RWPE1 (cell line): Measurements from ENCODE around the gene C1orf174.

Source experiments
- CTCF ChIA-PET: fragments of 350-600 bp; sonication (Branson Sonifier 250); formaldehyde crosslinking; extraction: SDS; loops from one replicate; lab custom pipeline; 2021; lab: Yijun Ruan, JAX
- POLR2A ChIA-PET: fragments of 400-600 bp; formaldehyde crosslinking; extraction: SDS; loops from one replicate; lab custom pipeline; 2020; ENCODE audit warnings: antibody characterized with exemption; ENCODE audit not compliant: low non-redundant PET; lab: Yijun Ruan, JAX
- DNase-seq: peaks from one replicate; pipeline ENCODE4 v3.0.0; 2012; ENCODE audit warnings: low spot score
- H3K27ac ChIP-seq: fragments of 450-650 bp; 2 replicates; pipeline ENCODE4 v1.5.1; 2017
- CTCF ChIP-seq: fragments of 450-650 bp; conservative IDR thresholded peaks from 2 replicates; pipeline ENCODE4 v1.5.1; 2017; ENCODE audit warnings: low read depth, mild to moderate bottlenecking

C1orf174 gene

GRCh38 chr1:3939242-3940080 is 39.4 kb upstream of the C1orf174 start:
- no peak for TF ChIP-seq CTCF
- no peak for DNase-seq
- ChIA-PET POLR2A (no interaction called here), CTCF (interaction anchor here (0.6 kb wide), 1 partner anchor 36 kb away, joined by 5 read pairs; no protein-coding TSS in a partner anchor)
- H3K27ac ChIP-seq: no peak overlapping the region

DNA sequence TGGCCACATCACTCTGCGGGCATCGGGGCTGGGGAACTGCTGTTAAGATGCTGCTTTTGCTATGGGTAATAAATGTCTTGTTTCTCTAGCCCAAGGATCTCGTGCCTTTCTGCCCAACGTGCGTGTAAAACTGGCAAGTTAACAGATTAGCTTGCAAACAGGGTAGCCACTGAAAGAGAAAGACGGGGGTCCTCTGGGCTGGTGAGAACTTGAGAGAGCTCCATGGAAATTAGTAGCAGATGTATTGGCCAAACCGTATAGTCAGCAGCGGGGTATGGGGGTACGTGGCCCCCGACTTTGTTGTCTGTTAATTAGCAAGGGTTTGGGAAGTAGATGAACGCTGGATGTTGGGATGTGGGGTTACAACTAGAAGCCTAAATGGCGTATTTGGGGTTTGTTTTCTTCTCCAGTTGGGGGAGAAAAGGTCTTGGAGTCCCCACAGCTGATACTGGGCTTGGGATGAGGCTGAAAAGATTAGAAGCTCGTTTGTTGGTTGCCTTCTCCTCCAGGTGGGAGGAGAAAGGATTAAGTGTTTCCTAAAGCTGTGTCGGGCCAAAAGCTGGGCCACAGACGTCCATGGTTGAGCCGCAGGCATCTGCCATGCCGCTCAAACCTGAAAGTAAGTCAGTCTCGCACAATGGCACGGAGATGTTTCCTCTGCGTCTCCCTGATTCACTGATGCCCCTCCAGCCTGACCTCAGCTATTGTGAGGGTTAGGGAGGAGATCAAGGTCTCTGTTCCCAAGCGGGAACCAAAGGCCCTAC is 32.3 kb upstream of the C1orf174 start:
- no peak for TF ChIP-seq CTCF
- no peak for DNase-seq
- H3K27ac ChIP-seq: no peak overlapping the region
- ChIA-PET CTCF (interaction anchor here (0.5 kb wide), 1 partner anchor 74 kb away, joined by 5 read pairs; no protein-coding TSS in a partner anchor), POLR2A (no interaction called here)

GRCh38 chr1:3931007-3931912 is 31.2 kb upstream of the C1orf174 start:
- TF ChIP-seq CTCF: no peak
- no peak for DNase-seq
- H3K27ac ChIP-seq: no peak overlapping the region
- POLR2A ChIA-PET: no interaction called here
- CTCF ChIA-PET: interaction anchor here (0.6 kb wide), 1 partner anchor 66 kb away, joined by 3 read pairs; no protein-coding TSS in a partner anchor

DNA sequence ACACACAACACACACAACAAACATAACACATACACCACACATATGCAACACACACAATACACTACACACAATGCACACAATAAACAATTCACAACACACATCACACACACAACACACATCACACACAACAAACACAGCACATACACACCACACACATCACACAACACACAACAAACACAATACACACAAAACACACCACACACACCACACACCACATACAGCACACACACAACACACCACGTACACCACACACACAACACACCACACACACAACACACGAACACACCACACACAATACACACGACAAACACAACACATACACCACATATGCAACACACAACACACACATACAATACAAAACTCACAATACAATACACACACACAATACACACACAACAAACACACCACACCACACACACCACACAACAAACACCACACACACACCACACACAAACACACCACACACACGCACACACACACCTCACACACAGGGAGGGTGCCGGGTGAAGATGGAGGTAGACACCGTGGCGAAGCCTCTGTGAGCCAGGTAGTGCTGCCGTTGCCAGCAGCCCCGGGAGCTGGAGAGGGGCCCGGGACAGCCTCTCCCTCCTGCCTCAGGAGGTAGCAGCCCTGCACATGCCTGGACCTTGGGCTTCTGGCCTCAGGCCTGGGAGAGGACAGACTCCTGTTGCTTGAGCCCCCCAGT is 30.4 kb upstream of the C1orf174 start:
- ChIA-PET POLR2A (no interaction called here), CTCF (interaction anchor here (0.6 kb wide), 1 partner anchor 67 kb away, joined by 3 read pairs; no protein-coding TSS in a partner anchor)
- no peak overlapping the region for H3K27ac ChIP-seq
- DNase-seq: no peak
- TF ChIP-seq CTCF: no peak

DNA sequence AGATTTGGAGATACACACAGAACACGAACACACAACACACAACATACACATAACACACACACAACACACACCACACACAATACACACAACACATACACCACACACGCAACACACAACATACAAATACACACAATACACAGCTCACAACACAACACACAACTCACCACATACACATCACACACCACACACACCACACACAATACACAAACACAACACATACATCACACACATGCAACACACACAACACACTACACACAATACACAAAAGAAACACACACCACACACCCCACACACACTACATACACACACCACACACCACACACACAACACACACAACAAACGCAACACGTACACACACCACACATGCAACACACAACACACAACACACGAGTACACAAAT is 29.1 kb upstream of the C1orf174 start:
- no peak for TF ChIP-seq CTCF
- ChIA-PET POLR2A (no interaction called here), CTCF (no interaction called here)
- H3K27ac ChIP-seq: no peak overlapping the region
- DNase-seq: no peak
